GM12892 (cell line): ENCODE measurements around the gene CNPPD1.

Experiments used
- POLR2A ChIP-seq: IDR thresholded peaks from 2 replicates; pipeline ENCODE4 v1.6.1; 2011; ENCODE audit warnings: low read depth, low read length, control low read depth
- POLR2AphosphoS5 ChIP-seq: IDR thresholded peaks from 2 replicates; pipeline ENCODE4 v1.6.1; 2011; ENCODE audit warnings: low read depth, low read length, control low read depth
- TAF1 ChIP-seq: IDR thresholded peaks from 2 replicates; pipeline ENCODE4 v1.6.1; 2011; ENCODE audit warnings: low read depth, mild to moderate bottlenecking, control low read depth, low read length, borderline replicate concordance

DNA sequence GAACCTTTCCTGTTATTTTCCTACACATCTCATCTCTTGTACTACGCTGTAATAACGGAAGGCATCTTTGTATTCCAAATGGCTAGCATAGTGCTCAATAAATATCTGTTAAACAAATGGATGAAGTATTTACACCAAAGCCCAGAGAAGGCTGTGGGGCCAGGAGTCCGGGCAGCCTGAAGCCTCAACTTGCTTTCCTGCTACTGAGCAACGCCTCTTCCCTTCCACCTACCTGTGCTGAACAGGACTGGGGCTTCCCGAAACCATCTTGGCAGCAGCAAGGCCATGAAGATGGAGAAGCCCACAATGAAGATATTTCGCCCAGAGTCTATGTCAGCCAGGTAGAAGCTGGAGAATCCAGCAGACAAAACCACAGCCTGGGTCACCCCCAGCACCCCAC is 13.6 kb downstream of the CNPPD1 start:
- TF ChIP-seq POLR2AphosphoS5 (no peak), POLR2A (no peak), TAF1 (no peak)
